Small intestine (tissue), 7 donors: ENCODE data around the gene ARRDC2. TPM values are rescaled to one million over a fixed set of nuclear protein-coding genes. Genes with fewer than 3 reads are reported as not detected.
"Not testable (repeated sequence)": the region's sequence is repeated elsewhere in the genome, so short reads cannot be mapped to it uniquely, and the experiment has no call there.

Experiments used
- DNase-seq, 2 donors: peaks; one replicate each; pipeline versions ENCODE4 v3.0.0 to v3.0.0-alpha.2; 2013
- FAIRE-seq: peaks from 2 replicates; lab custom pipeline; 2012; peaks lifted over from hg19 to GRCh38; lab: Jason Lieb, UNC
- H3K27ac ChIP-seq, 3 donors: one replicate each; pipeline ENCODE4 v1.5.1; 2013; ENCODE audit warnings: low read length in 2 of 3, mild to moderate bottlenecking in 2 of 3, control low read depth in 1 of 3, inconsistent platforms in 1 of 3, low read depth in 1 of 3, moderate library complexity in 1 of 3
- H3K27me3 ChIP-seq, 3 donors: one replicate each; pipeline ENCODE4 v1.6.1; 2013; ENCODE audit warnings: low read length in 3 of 3, inconsistent platforms in 1 of 3; ENCODE audit not compliant: control insufficient read depth in 3 of 3, insufficient read depth in 3 of 3
- H3K36me3 ChIP-seq, 3 donors: one replicate each; pipeline ENCODE4 v1.6.1; 2013; ENCODE audit warnings: low read length in 3 of 3, inconsistent platforms in 1 of 3, low read depth in 1 of 3, mild to moderate bottlenecking in 1 of 3, moderate library complexity in 1 of 3; ENCODE audit not compliant: control insufficient read depth in 3 of 3, insufficient read depth in 2 of 3
- H3K4me1 ChIP-seq, 3 donors: one replicate each; pipeline ENCODE4 v1.6.1; 2013; ENCODE audit warnings: low read length in 2 of 3, inconsistent platforms in 1 of 3, low read depth in 1 of 3, mild to moderate bottlenecking in 1 of 3, moderate library complexity in 1 of 3; ENCODE audit not compliant: control insufficient read depth in 3 of 3, insufficient read depth in 2 of 3
- H3K4me3 ChIP-seq, 3 donors: one replicate each; pipeline ENCODE4 v1.5.1; 2013; ENCODE audit warnings: low read length in 3 of 3, control low read depth in 1 of 3, inconsistent platforms in 1 of 3, low read depth in 1 of 3, mild to moderate bottlenecking in 1 of 3, moderate library complexity in 1 of 3
- H3K9me3 ChIP-seq, 2 donors: one replicate each; pipeline ENCODE4 v1.6.1; 2013; ENCODE audit warnings: low read depth in 1 of 2, low read length in 1 of 2; ENCODE audit not compliant: control insufficient read depth in 2 of 2, insufficient read depth in 1 of 2
- WGBS, 3 donors: extraction: QIAGEN DNeasy Blood & Tissue Kit; methylation state at CpG; one replicate each; pipeline ENCODE4 v1.1.7; 2013; 5-methylcytosine and 5-hydroxymethylcytosine counted together
- polyA plus RNA-seq, 4 donors: library from polyadenylated mRNA; stranded (reverse) in 3 of 4; unstranded in 1 of 4; fragments of 200-250 nt in 3 of 4; fragments of 120-200 nt in 1 of 4; gene quantifications; one replicate each; pipeline versions ENCODE4 v1.2.1 to v1.2.3, GENCODE V29; 2013
- donor health status: healthy with polysubstance abuse.
- donor health status: control.
- donor health status: control.
- donor health status: Bipolar disorder and iron deficiency.
- donor health status: healthy.

ARRDC2 gene
- polyA plus RNA-seq, 4 donors = 6.9 to 31.5 (median 28.4) TPM

GRCh38 chr19:17981611-17982010, 26.4 kb upstream of the ARRDC2 start:
- no peaks in the 10 kb centered on the region for H3K27me3 ChIP-seq
- no peak overlapping the region for H3K27ac ChIP-seq
- no peaks in the 10 kb centered on the region for H3K4me1 ChIP-seq
- WGBS, 3 donors = 91 to 92% (median 91%) methylated on average over 38 of the region's 38 CpGs
- DNase-seq (no peak), FAIRE-seq (no peak)
- H3K36me3 ChIP-seq = peaks cover 0 to 3% (median 0%) of the 10 kb centered on the region in 3 donors
- no peak overlapping the region for H3K4me3 ChIP-seq
- no peaks in the 10 kb centered on the region for H3K9me3 ChIP-seq

- Histone ChIP-seq H3K27ac (no peak overlapping the region), H3K9me3 (no peaks in the 10 kb centered on the region), H3K27me3 (no peaks in the 10 kb centered on the region), H3K4me1 (no peaks in the 10 kb centered on the region), H3K4me3 (no peak overlapping the region), H3K36me3 (peaks cover 0 to 3% (median 0%) of the 10 kb centered on the region in 3 donors)
- FAIRE-seq = no peak
- no peak for DNase-seq
- WGBS, 3 donors = 81 to 84% (median 82%) methylated on average over 22 of the region's 22 CpGs
Measured at GRCh38 chr19:17982430-17982829, 25.5 kb upstream of the ARRDC2 start.

- Histone ChIP-seq H3K9me3 (no peaks in the 10 kb centered on the region), H3K4me3 (no peak overlapping the region), H3K4me1 (no peaks in the 10 kb centered on the region), H3K27me3 (no peaks in the 10 kb centered on the region), H3K36me3 (peaks cover 0 to 3% (median 0%) of the 10 kb centered on the region in 3 donors), H3K27ac (no peak overlapping the region)
- FAIRE-seq (no peak), DNase-seq (no peak)
- WGBS, 3 donors = 47 to 71% (median 58%) methylated on average over 16 to 17 of the region's 17 CpGs
Measured at GRCh38 chr19:17985037-17985818, 22.7 kb upstream of the ARRDC2 start.

DNA sequence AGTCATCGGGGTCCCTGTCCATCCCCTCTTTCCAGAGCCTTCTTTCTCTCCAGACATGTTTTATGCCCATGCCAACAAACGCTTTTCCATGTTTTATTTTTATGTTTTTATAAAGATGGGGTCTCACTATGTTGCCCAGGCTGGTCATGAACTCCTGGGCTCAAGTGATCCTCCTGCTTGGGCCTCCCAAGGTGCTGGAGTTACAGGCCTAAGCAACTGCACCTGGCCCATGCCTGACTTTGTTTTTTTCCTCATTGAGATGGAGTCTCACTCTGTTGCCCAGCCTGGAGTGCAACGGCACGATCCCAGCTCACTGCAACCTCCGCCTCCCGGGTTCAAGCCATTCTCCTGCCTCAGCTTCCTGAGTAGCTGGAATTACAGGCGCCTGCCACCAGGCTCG, 21.4 kb upstream of the ARRDC2 start:
- H3K27me3 ChIP-seq, FAIRE-seq, H3K4me3 ChIP-seq, H3K36me3 ChIP-seq, H3K27ac ChIP-seq, H3K4me1 ChIP-seq, DNase-seq, H3K9me3 ChIP-seq: not testable (repeated sequence)
- WGBS, 3 donors = 79 to 91% (median 85%) methylated on average over 8 of the region's 8 CpGs

DNA sequence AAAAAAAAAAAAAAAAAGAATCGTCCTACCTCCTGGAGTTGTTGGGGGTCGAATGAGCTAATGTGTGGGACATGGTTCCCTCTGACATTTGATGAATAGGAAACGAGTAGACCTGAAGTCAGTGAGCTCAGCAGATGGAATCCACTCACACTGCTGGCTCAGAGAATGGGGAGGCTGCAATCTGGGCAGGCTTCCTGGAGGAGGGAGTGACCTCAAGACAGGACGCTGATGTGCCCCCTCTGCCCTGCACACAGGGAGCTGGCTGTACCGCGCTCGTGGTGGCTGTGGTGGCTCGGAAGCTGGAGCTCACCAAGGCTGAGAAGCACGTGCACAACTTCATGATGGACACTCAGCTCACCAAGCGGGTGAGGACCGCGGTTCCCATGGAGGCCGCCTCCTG, 19.8 kb upstream of the ARRDC2 start:
- Histone ChIP-seq H3K4me3 (no peak overlapping the region), H3K27ac (no peak overlapping the region), H3K27me3 (no peaks in the 10 kb centered on the region), H3K4me1 (no peaks in the 10 kb centered on the region), H3K36me3 (no peaks in the 10 kb centered on the region), H3K9me3 (no peaks in the 10 kb centered on the region)
- FAIRE-seq = no peak
- 84 to 91% (median 88%) methylated on average over 12 to 13 of the region's 13 CpGs for WGBS, 3 donors
- DNase-seq = no peak

- FAIRE-seq (no peak), DNase-seq (no peak)
- H3K9me3 ChIP-seq = no peaks in the 10 kb centered on the region
- H3K36me3 ChIP-seq = no peaks in the 10 kb centered on the region
- H3K4me1 ChIP-seq = no peaks in the 10 kb centered on the region
- no peak overlapping the region for H3K27ac ChIP-seq
- H3K27me3 ChIP-seq = no peaks in the 10 kb centered on the region
- no peak overlapping the region for H3K4me3 ChIP-seq
- 90 to 91% (median 91%) methylated on average over 16 of the region's 16 CpGs for WGBS, 3 donors
Measured at GRCh38 chr19:17989425-17990094, 18.4 kb upstream of the ARRDC2 start.

GRCh38 chr19:17993076-17993813, 14.7 kb upstream of the ARRDC2 start:
- no peak for DNase-seq
- WGBS, 3 donors = 64 to 79% (median 73%) methylated on average over 23 to 27 of the region's 27 CpGs
- no peaks in the 10 kb centered on the region for H3K4me1 ChIP-seq
- H3K36me3 ChIP-seq = no peaks in the 10 kb centered on the region
- no peaks in the 10 kb centered on the region for H3K27me3 ChIP-seq
- H3K9me3 ChIP-seq = no peaks in the 10 kb centered on the region
- no peak overlapping the region for H3K27ac ChIP-seq
- no peak for FAIRE-seq
- no peak overlapping the region for H3K4me3 ChIP-seq

- Histone ChIP-seq H3K4me1 (peaks cover 0 to 5% (median 0%) of the 10 kb centered on the region in 3 donors), H3K36me3 (no peaks in the 10 kb centered on the region), H3K27ac (no peak overlapping the region), H3K9me3 (no peaks in the 10 kb centered on the region), H3K27me3 (peaks cover 0 to 4% (median 0%) of the 10 kb centered on the region in 3 donors), H3K4me3 (no peak overlapping the region)
- 6 to 13% (median 8%) methylated on average over 13 to 15 of the region's 15 CpGs for WGBS, 3 donors
- FAIRE-seq = no peak
- peak; percentile 77 to 86 for DNase-seq
Measured at GRCh38 chr19:17996826-17997316, 11.1 kb upstream of the ARRDC2 start.
